A549 (cell line): ENCODE data around the gene BANF2. TPM values are rescaled to one million over a fixed set of nuclear protein-coding genes. Genes with fewer than 3 reads are reported as not detected.

Experiments
- ATAC-seq, 2 experiments: fragments of 200-7000 bp in 1 of 2; fragments of >200 bp in 1 of 2; cut with Nextera tagmentation in 1 of 2; cut with Tn5 transposase in 1 of 2; 3 replicates each; pipeline versions ENCODE4 v1.8.0 to v1.9.1; 2018 to 2020; ENCODE audit warnings: mild to moderate bottlenecking in 1 of 2, moderate library complexity in 1 of 2
- CTCF ChIA-PET: fragments of 300-600 bp; sonication (Branson Sonifier 250); formaldehyde crosslinking; extraction: SDS; loops from one replicate; lab custom pipeline; 2021; ENCODE audit warnings: antibody characterized with exemption, inconsistent platforms; lab: Yijun Ruan, JAX
- POLR2A ChIA-PET: fragments of 350-600 bp; formaldehyde crosslinking; extraction: SDS; loops from one replicate; lab custom pipeline; 2021; ENCODE audit warnings: antibody characterized with exemption, inconsistent platforms; lab: Yijun Ruan, JAX
- DNase-seq, 2 experiments: peaks; one replicate each; pipeline versions ENCODE4 v3.0.0 to v3.0.0-alpha.2; 2011 to 2016; ENCODE audit warnings: low read depth in 1 of 2, low spot score in 1 of 2
- FAIRE-seq: peaks from 2 replicates; lab custom pipeline; 2011; peaks lifted over from hg19 to GRCh38; lab: Jason Lieb, UNC
- H3K27ac ChIP-seq, 2 experiments: fragments of >200 bp; sonication (Bioruptor Twin); formaldehyde crosslinking; 3 replicates each; pipeline ENCODE4 v1.5.1; 2016 to 2017
- H3K4me1 ChIP-seq: fragments of >200 bp; sonication (Bioruptor Twin); formaldehyde crosslinking; 3 replicates; pipeline ENCODE4 v1.6.1; 2016
- H3K4me2 ChIP-seq: fragments of >200 bp; sonication (Bioruptor Twin); formaldehyde crosslinking; 3 replicates; pipeline ENCODE4 v1.6.1; 2016
- H3K4me3 ChIP-seq: fragments of >200 bp; sonication (Bioruptor Twin); formaldehyde crosslinking; 3 replicates; pipeline ENCODE4 v1.5.1; 2016
- H3K9me3 ChIP-seq: fragments of >200 bp; sonication (Bioruptor Twin); formaldehyde crosslinking; 3 replicates; pipeline ENCODE4 v1.6.1; 2016
- CBX8 ChIP-seq: fragments of 200-600 bp; sonication (generic); IDR thresholded peaks from 2 replicates; pipeline ENCODE4 v1.6.1; 2016
- EHMT2 ChIP-seq: fragments of 200-600 bp; sonication (generic); IDR thresholded peaks from 2 replicates; pipeline ENCODE4 v1.6.1; 2016; ENCODE audit warnings: antibody characterized with exemption, low read depth, mild to moderate bottlenecking, moderate library complexity
- FOSL2 ChIP-seq, 2 experiments: fragments of 450-650 bp in 1 of 2; fragments of >200 bp in 1 of 2; sonication (Bioruptor Twin) in 1 of 2; formaldehyde crosslinking; IDR thresholded peaks; 2 replicates each; pipeline versions ENCODE4 v1.5.0 to v1.6.1; 2016 to 2020; ENCODE audit warnings: mild to moderate bottlenecking in 1 of 2, moderate library complexity in 1 of 2
- GATA3 ChIP-seq: IDR thresholded peaks from 2 replicates; pipeline ENCODE4 v1.6.1; 2012; ENCODE audit warnings: borderline replicate concordance
- HMGXB4 ChIP-seq: fragments of 250-450 bp; sonication (Bioruptor Pico); IDR thresholded peaks from 2 replicates; pipeline ENCODE4 v1.5.0; 2021; ENCODE audit warnings: mild to moderate bottlenecking, moderate library complexity, borderline replicate concordance
- HOXB13 ChIP-seq: fragments of 250-450 bp; sonication (Bioruptor Pico); IDR thresholded peaks from 2 replicates; pipeline ENCODE4 v1.5.0; 2020; ENCODE audit warnings: low read depth, mild to moderate bottlenecking, moderate library complexity
- JUN ChIP-seq, 2 experiments: fragments of >200 bp; sonication (Bioruptor Twin); formaldehyde crosslinking; IDR thresholded peaks; 2 replicates in 1 of 2; 3 replicates in 1 of 2; pipeline ENCODE4 v1.6.1; 2016 to 2017
- JUNB ChIP-seq: fragments of >200 bp; sonication (Bioruptor Twin); formaldehyde crosslinking; IDR thresholded peaks from 2 replicates; pipeline ENCODE4 v1.6.1; 2016
- KDM5A ChIP-seq: fragments of 200-600 bp; sonication (generic); IDR thresholded peaks from 2 replicates; pipeline ENCODE4 v1.6.1; 2016; ENCODE audit warnings: antibody characterized with exemption, mild to moderate bottlenecking
- MAZ ChIP-seq: fragments of 150-350 bp; IDR thresholded peaks from 2 replicates; pipeline ENCODE4 v1.6.1; 2014; ENCODE audit warnings: antibody characterized with exemption, low read depth, low read length, borderline replicate concordance
- MYC ChIP-seq: IDR thresholded peaks from 2 replicates; pipeline ENCODE4 v1.6.1; 2012; ENCODE audit warnings: mild to moderate bottlenecking, inconsistent platforms, low read length, improper control_type of control experiment, borderline replicate concordance
- NR3C1 ChIP-seq: fragments of >200 bp; sonication (Bioruptor Twin); formaldehyde crosslinking; IDR thresholded peaks from 3 replicates; pipeline ENCODE4 v1.6.1; 2017
- RAD21 ChIP-seq, 2 experiments: fragments of >200 bp in 1 of 2; sonication (Bioruptor Twin) in 1 of 2; formaldehyde crosslinking in 1 of 2; IDR thresholded peaks in 1 of 2; conservative IDR thresholded peaks in 1 of 2; 2 replicates in 1 of 2; 3 replicates in 1 of 2; pipeline ENCODE4 v1.6.1; 2012 to 2018; ENCODE audit warnings: inconsistent platforms in 1 of 2
- RARB ChIP-seq: fragments of 250-450 bp; sonication (Bioruptor Pico); IDR thresholded peaks from 2 replicates; pipeline ENCODE4 v1.8.0; 2021; ENCODE audit warnings: mild to moderate bottlenecking, moderate library complexity
- RCOR1 ChIP-seq: fragments of 150-350 bp; IDR thresholded peaks from 2 replicates; pipeline ENCODE4 v1.6.1; 2014; ENCODE audit warnings: antibody characterized with exemption, low read length, low read depth
- SMC3 ChIP-seq: fragments of >200 bp; sonication (Bioruptor Twin); formaldehyde crosslinking; IDR thresholded peaks from 3 replicates; pipeline ENCODE4 v1.6.1; 2018; ENCODE audit warnings: inconsistent platforms
- ZFP36 ChIP-seq: fragments of 450-650 bp; IDR thresholded peaks from 2 replicates; pipeline ENCODE4 v1.6.1; 2014; ENCODE audit warnings: borderline replicate concordance; ENCODE audit not compliant: partially characterized antibody
- WGBS: methylation state at CpG from one replicate; pipeline ENCODE4 v1.1.6; 2017; ENCODE audit errors: missing lambda C conversion rate; 5-methylcytosine and 5-hydroxymethylcytosine counted together
- polyA plus RNA-seq, 4 experiments: library from polyadenylated mRNA; depleted of rRNA in 3 of 4; stranded (reverse); fragments of >200 nt; fragmentation: RNase III in 1 of 4; extraction: RNeasy Plus Mini Kit Qiagen cat#74134 plus additional on column Dnase treatment in 1 of 4; gene quantifications; 2 replicates in 3 of 4; 3 replicates in 1 of 4; pipeline ENCODE4 v1.2.3, GENCODE V29; 2011 to 2017
- TF ChIP-seq, protein P1 (sequence below): fragments of 450-650 bp; IDR thresholded peaks from 2 replicates; pipeline ENCODE4 v1.6.1; 2014; ENCODE audit warnings: antibody characterized with exemption
- TF ChIP-seq, protein P2 (sequence below): fragments of >200 bp; sonication (Bioruptor Twin); formaldehyde crosslinking; IDR thresholded peaks from 3 replicates; pipeline ENCODE4 v1.5.1; 2016

The BANF2 gene
- polyA plus RNA-seq, 2 of the 4 experiments (the other 2 are of a cell fraction): not detected

DNA sequence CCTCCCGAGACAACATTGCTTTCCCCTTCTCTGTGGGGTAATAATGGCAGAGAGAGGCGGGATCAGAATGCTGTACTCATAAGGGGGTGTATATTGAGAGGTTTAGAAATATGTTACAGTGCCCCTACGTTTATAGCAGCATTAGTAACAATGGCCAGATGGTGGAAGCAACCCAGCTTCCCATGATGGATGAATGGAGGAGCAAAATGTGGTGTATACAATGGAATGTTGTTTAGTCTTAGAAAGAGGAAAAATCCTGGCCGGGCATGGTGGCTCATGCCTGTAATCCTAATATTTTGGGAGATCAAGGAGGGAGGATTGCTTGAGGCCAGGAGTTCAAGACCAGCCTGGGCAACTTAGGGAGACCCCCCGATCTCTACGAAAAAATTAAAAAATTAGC is 12.9 kb downstream of the BANF2 start (continued):
- TF ChIP-seq HMGXB4 (CRISPR knock-in tag): no peak
- TF ChIP-seq RCOR1: no peak
- no peak for TF ChIP-seq CBX8

GRCh38 chr20:17714597-17714996 is 14.8 kb downstream of the BANF2 start:
- ATAC-seq (no peak), DNase-seq (no peak), FAIRE-seq (no peak)
- ChIA-PET CTCF (interaction anchor here (0.7 to 0.8 kb wide), 2 partner anchors 8 to 140 kb away, joined by 3 to 5 read pairs; no protein-coding TSS in a partner anchor), POLR2A (no interaction called here)
- Histone ChIP-seq H3K4me3 (no peak overlapping the region), H3K9me3 (no peaks in the 10 kb centered on the region), H3K4me2 (no peak overlapping the region), H3K27ac (no peak overlapping the region), H3K4me1 (0 out of 3 replicates have a peak, but pooled peaks cover 4% of the 10 kb centered on the region)
- TF ChIP-seq MYC: no peak
- no peak for TF ChIP-seq ZFP36
- no peak for TF ChIP-seq MAZ
- TF ChIP-seq, protein P1, sequence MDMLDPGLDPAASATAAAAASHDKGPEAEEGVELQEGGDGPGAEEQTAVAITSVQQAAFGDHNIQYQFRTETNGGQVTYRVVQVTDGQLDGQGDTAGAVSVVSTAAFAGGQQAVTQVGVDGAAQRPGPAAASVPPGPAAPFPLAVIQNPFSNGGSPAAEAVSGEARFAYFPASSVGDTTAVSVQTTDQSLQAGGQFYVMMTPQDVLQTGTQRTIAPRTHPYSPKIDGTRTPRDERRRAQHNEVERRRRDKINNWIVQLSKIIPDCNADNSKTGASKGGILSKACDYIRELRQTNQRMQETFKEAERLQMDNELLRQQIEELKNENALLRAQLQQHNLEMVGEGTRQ: no peak
- TF ChIP-seq RCOR1: no peak
- no peak for TF ChIP-seq JUNB
- no peak for TF ChIP-seq SMC3
- no peak for TF ChIP-seq FOSL2 (IDR thresholded peaks at IDR 0.05)
- no peak for TF ChIP-seq FOSL2 (CRISPR knock-in tag; IDR thresholded peaks at IDR 0.05)
- TF ChIP-seq, protein P2, sequence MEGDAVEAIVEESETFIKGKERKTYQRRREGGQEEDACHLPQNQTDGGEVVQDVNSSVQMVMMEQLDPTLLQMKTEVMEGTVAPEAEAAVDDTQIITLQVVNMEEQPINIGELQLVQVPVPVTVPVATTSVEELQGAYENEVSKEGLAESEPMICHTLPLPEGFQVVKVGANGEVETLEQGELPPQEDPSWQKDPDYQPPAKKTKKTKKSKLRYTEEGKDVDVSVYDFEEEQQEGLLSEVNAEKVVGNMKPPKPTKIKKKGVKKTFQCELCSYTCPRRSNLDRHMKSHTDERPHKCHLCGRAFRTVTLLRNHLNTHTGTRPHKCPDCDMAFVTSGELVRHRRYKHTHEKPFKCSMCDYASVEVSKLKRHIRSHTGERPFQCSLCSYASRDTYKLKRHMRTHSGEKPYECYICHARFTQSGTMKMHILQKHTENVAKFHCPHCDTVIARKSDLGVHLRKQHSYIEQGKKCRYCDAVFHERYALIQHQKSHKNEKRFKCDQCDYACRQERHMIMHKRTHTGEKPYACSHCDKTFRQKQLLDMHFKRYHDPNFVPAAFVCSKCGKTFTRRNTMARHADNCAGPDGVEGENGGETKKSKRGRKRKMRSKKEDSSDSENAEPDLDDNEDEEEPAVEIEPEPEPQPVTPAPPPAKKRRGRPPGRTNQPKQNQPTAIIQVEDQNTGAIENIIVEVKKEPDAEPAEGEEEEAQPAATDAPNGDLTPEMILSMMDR: no peak
- 74% methylated on average over 1 of the region's 1 CpG for WGBS

GRCh38 chr20:17715075-17715474 is 15.3 kb downstream of the BANF2 start:
- ChIA-PET POLR2A (no interaction called here), CTCF (interaction anchor here (0.7 to 0.8 kb wide), 2 partner anchors 8 to 140 kb away, joined by 3 to 5 read pairs; no protein-coding TSS in a partner anchor)
- ATAC-seq: no peak
- Histone ChIP-seq H3K4me2 (no peak overlapping the region), H3K4me3 (no peak overlapping the region), H3K9me3 (no peaks in the 10 kb centered on the region), H3K27ac (no peak overlapping the region), H3K4me1 (0 out of 3 replicates have a peak, but pooled peaks cover 4% of the 10 kb centered on the region)
- TF ChIP-seq CBX8: no peak
- TF ChIP-seq HOXB13: no peak
- TF ChIP-seq EHMT2: no peak
- TF ChIP-seq NR3C1: no peak
- TF ChIP-seq RAD21 (conservative IDR thresholded peaks at IDR 0.05 in 1 of 2, IDR thresholded peaks at IDR 0.05 in 1 of 2): no peak
- TF ChIP-seq RARB (CRISPR knock-in tag): no peak
- no peak for TF ChIP-seq GATA3
- no peak for TF ChIP-seq KDM5A
- TF ChIP-seq, protein P1: no peak
- TF ChIP-seq JUN (IDR thresholded peaks at IDR 0.05): no peak
- no peak for FAIRE-seq
- DNase-seq: no peak
- 45% methylated on average over 5 of the region's 5 CpGs for WGBS
